ENCODE results near the gene MRPL3.

MRPL3 gene

DNA sequence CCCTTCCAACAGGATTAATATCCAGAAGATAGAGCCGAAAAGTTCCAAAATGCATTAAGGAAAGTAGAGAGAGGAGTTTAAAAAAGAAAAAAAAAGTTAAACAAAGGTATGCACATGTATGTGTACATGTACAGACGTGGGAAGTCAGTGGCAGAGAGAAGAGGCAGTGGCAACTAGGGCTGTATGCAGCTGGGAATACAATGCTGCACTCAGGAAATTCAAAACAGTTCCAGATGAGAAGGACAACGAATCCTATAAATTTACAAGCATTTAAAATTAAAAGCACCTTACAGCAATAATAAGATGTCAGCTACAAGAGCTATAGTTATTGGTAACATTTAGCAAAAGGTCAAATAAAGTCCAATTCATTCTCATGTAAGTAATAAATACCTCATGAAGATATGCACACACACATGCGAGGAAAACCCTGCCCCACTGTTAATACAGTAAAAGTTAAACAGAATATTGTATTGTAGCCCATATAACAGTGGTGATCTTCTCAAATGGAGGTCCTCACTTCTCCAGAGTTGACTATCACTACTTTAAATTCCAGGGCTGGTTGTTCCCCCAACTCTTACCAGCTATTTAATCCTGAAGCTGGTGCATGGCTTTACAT lies 18.2 kb downstream of the MRPL3 start:
- Histone ChIP-seq H3K27me3 (ENCODE audit: insufficient read depth, poor library complexity, severe bottlenecking) (no peaks in the 10 kb centered on the region), H3K27ac (replicated peaks) (no peak overlapping the region), H3K4me3 (replicated peaks; ENCODE audit: insufficient read depth, low read length) (no peak overlapping the region)
- no peak for TF ChIP-seq SPI1 (IDR thresholded peaks at IDR 0.05; ENCODE audit: borderline replicate concordance, low read depth)
- TF ChIP-seq GABPA (IDR thresholded peaks at IDR 0.05; ENCODE audit: low read depth), result no peak
- TF ChIP-seq, protein P1, sequence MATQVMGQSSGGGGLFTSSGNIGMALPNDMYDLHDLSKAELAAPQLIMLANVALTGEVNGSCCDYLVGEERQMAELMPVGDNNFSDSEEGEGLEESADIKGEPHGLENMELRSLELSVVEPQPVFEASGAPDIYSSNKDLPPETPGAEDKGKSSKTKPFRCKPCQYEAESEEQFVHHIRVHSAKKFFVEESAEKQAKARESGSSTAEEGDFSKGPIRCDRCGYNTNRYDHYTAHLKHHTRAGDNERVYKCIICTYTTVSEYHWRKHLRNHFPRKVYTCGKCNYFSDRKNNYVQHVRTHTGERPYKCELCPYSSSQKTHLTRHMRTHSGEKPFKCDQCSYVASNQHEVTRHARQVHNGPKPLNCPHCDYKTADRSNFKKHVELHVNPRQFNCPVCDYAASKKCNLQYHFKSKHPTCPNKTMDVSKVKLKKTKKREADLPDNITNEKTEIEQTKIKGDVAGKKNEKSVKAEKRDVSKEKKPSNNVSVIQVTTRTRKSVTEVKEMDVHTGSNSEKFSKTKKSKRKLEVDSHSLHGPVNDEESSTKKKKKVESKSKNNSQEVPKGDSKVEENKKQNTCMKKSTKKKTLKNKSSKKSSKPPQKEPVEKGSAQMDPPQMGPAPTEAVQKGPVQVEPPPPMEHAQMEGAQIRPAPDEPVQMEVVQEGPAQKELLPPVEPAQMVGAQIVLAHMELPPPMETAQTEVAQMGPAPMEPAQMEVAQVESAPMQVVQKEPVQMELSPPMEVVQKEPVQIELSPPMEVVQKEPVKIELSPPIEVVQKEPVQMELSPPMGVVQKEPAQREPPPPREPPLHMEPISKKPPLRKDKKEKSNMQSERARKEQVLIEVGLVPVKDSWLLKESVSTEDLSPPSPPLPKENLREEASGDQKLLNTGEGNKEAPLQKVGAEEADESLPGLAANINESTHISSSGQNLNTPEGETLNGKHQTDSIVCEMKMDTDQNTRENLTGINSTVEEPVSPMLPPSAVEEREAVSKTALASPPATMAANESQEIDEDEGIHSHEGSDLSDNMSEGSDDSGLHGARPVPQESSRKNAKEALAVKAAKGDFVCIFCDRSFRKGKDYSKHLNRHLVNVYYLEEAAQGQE (IDR thresholded peaks at IDR 0.05; ENCODE audit: insufficient replicate concordance, low read depth), result no peak
- TF ChIP-seq POLR2AphosphoS5 (IDR thresholded peaks at IDR 0.05; ENCODE audit: low read depth), result no peak
- no peak for TF ChIP-seq CTCF (IDR thresholded peaks at IDR 0.05; ENCODE audit: insufficient read depth, low read length)
- DNase-seq (ENCODE audit: low read depth in 1 of 2, low spot score in 1 of 2), result no peak

DNA sequence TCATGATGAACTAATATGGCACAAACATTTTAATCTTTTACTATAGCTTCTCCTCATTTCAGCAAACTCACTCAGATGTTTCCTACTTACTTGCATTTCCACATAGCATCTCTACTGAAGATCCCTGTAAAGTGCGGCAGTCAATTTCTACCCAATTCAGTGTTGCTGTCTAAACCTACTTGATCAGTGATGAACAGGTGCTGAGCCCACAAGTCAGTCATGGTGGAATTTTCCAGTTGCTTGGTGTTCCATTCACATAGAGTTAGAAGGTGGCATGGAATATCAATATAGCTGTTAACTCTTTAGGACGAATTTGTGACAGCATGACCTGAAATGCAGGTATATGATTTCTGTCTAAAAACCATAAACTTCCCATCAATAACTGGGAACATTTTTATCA lies 22.7 kb downstream of the MRPL3 start:
- no peak for DNase-seq (ENCODE audit: low read depth in 1 of 2, low spot score in 1 of 2)
- H3K27ac ChIP-seq (replicated peaks), result no peak overlapping the region
- H3K27me3 ChIP-seq (ENCODE audit: insufficient read depth, poor library complexity, severe bottlenecking), result no peaks in the 10 kb centered on the region
- TF ChIP-seq, protein P1 (IDR thresholded peaks at IDR 0.05; ENCODE audit: insufficient replicate concordance, low read depth), result no peak
- TF ChIP-seq CTCF (IDR thresholded peaks at IDR 0.05; ENCODE audit: insufficient read depth, low read length) (no peak), POLR2AphosphoS5 (IDR thresholded peaks at IDR 0.05; ENCODE audit: low read depth) (no peak), SPI1 (IDR thresholded peaks at IDR 0.05; ENCODE audit: borderline replicate concordance, low read depth) (no peak), GABPA (IDR thresholded peaks at IDR 0.05; ENCODE audit: low read depth) (no peak)
- H3K4me3 ChIP-seq (replicated peaks; ENCODE audit: insufficient read depth, low read length), result no peak overlapping the region

- Histone ChIP-seq H3K27me3 (ENCODE audit: insufficient read depth, poor library complexity, severe bottlenecking) (no peaks in the 10 kb centered on the region), H3K27ac (replicated peaks) (no peak overlapping the region), H3K4me3 (replicated peaks; ENCODE audit: insufficient read depth, low read length) (no peak overlapping the region)
- TF ChIP-seq CTCF (IDR thresholded peaks at IDR 0.05; ENCODE audit: insufficient read depth, low read length), result no peak
- DNase-seq (ENCODE audit: low read depth in 1 of 2, low spot score in 1 of 2), result no peak
Observed at GRCh38 chr3:131477813-131478212, 25.0 kb downstream of the MRPL3 start.

GRCh38 chr3:131474115-131474514 lies 28.7 kb downstream of the MRPL3 start:
- H3K4me3 ChIP-seq (replicated peaks; ENCODE audit: insufficient read depth, low read length), result no peak overlapping the region
- no peak for TF ChIP-seq POLR2AphosphoS5 (IDR thresholded peaks at IDR 0.05; ENCODE audit: low read depth)
- no peak for TF ChIP-seq SPI1 (IDR thresholded peaks at IDR 0.05; ENCODE audit: borderline replicate concordance, low read depth)
- TF ChIP-seq, protein P1 (IDR thresholded peaks at IDR 0.05; ENCODE audit: insufficient replicate concordance, low read depth), result no peak
- no peak for TF ChIP-seq CTCF (IDR thresholded peaks at IDR 0.05; ENCODE audit: insufficient read depth, low read length)
- no peak for TF ChIP-seq GABPA (IDR thresholded peaks at IDR 0.05; ENCODE audit: low read depth)
- H3K27me3 ChIP-seq (ENCODE audit: insufficient read depth, poor library complexity, severe bottlenecking), result no peaks in the 10 kb centered on the region
- no peak for DNase-seq (ENCODE audit: low read depth in 1 of 2, low spot score in 1 of 2)
- H3K27ac ChIP-seq (replicated peaks), result no peak overlapping the region
